ENCODE data around the gene LAMA5.
A peak's percentile ranks its signal among the peaks of the same experiment; 100 is the strongest.

Gene LAMA5

GRCh38 chr20:62386383-62387218 is 19.5 kb upstream of the LAMA5 start, which contains the start of gene RPS21:
TSS of gene RPS21 (plus strand) at chr20:62387103. CDS start at chr20:62387339, 236 bp downstream.
- peak within 1 kb of the TSS; percentile 80 for H3K9ac ChIP-seq
- peak within 1 kb of the TSS; percentile 98 for H3K4me2 ChIP-seq
- H3K4me1 ChIP-seq (ENCODE audit: low read depth, poor library complexity, severe bottlenecking), result peaks cover 29% of the 10 kb centered on the region
- peak within 1 kb of the TSS; percentile 49 for H3K27ac ChIP-seq
- no peak for TF ChIP-seq CTCF (conservative IDR thresholded peaks at IDR 0.05; ENCODE audit: low read depth, low read length)
- peak within 1 kb of the TSS; percentile 67; the same call in 1 of the 2 replicates for H2AFZ ChIP-seq (ENCODE audit: low read depth)
- H3K36me3 ChIP-seq (ENCODE audit: insufficient read depth), result peaks cover 3% of the 10 kb centered on the region; the same call in 1 of the 2 replicates
- no peaks in the 10 kb centered on the region for H4K20me1 ChIP-seq (ENCODE audit: insufficient read depth)
- H3K79me2 ChIP-seq (ENCODE audit: insufficient read depth, low read depth), result peaks cover 35% of the 10 kb centered on the region
- no peaks in the 10 kb centered on the region for H3K27me3 ChIP-seq (ENCODE audit: insufficient read depth, low read depth)
- peak within 1 kb of the TSS; percentile 9 for H3K4me3 ChIP-seq (IDR thresholded peaks at IDR 0.05; ENCODE audit: insufficient read depth, low read depth, low read length)

GRCh38 chr20:62382306-62383198 is 15.4 kb upstream of the LAMA5 start:
- Histone ChIP-seq H2AFZ (ENCODE audit: low read depth) (no peak overlapping the region), H3K36me3 (ENCODE audit: insufficient read depth) (no peaks in the 10 kb centered on the region), H3K4me2 (no peak overlapping the region), H3K9ac (no peak overlapping the region), H3K27me3 (ENCODE audit: insufficient read depth, low read depth) (no peaks in the 10 kb centered on the region), H3K27ac (no peak overlapping the region), H3K79me2 (ENCODE audit: insufficient read depth, low read depth) (peaks cover 26% of the 10 kb centered on the region), H3K4me1 (ENCODE audit: low read depth, poor library complexity, severe bottlenecking) (peaks cover 18% of the 10 kb centered on the region), H4K20me1 (ENCODE audit: insufficient read depth) (no peaks in the 10 kb centered on the region), H3K4me3 (IDR thresholded peaks at IDR 0.05; ENCODE audit: insufficient read depth, low read depth, low read length) (no peak overlapping the region)
- peak; percentile 88 for TF ChIP-seq CTCF (conservative IDR thresholded peaks at IDR 0.05; ENCODE audit: low read depth, low read length)

GRCh38 chr20:62381842-62382241 is 14.7 kb upstream of the LAMA5 start:
- no peak overlapping the region for H3K9ac ChIP-seq
- no peaks in the 10 kb centered on the region for H3K36me3 ChIP-seq (ENCODE audit: insufficient read depth)
- TF ChIP-seq CTCF (conservative IDR thresholded peaks at IDR 0.05; ENCODE audit: low read depth, low read length), result no peak
- no peaks in the 10 kb centered on the region for H3K27me3 ChIP-seq (ENCODE audit: insufficient read depth, low read depth)
- H3K4me1 ChIP-seq (ENCODE audit: low read depth, poor library complexity, severe bottlenecking), result peaks cover 18% of the 10 kb centered on the region
- H3K4me3 ChIP-seq (IDR thresholded peaks at IDR 0.05; ENCODE audit: insufficient read depth, low read depth, low read length), result no peak overlapping the region
- no peak overlapping the region for H3K27ac ChIP-seq
- no peak overlapping the region for H2AFZ ChIP-seq (ENCODE audit: low read depth)
- peaks cover 20% of the 10 kb centered on the region for H3K79me2 ChIP-seq (ENCODE audit: insufficient read depth, low read depth)
- H4K20me1 ChIP-seq (ENCODE audit: insufficient read depth), result no peaks in the 10 kb centered on the region
- H3K4me2 ChIP-seq, result no peak overlapping the region

DNA sequence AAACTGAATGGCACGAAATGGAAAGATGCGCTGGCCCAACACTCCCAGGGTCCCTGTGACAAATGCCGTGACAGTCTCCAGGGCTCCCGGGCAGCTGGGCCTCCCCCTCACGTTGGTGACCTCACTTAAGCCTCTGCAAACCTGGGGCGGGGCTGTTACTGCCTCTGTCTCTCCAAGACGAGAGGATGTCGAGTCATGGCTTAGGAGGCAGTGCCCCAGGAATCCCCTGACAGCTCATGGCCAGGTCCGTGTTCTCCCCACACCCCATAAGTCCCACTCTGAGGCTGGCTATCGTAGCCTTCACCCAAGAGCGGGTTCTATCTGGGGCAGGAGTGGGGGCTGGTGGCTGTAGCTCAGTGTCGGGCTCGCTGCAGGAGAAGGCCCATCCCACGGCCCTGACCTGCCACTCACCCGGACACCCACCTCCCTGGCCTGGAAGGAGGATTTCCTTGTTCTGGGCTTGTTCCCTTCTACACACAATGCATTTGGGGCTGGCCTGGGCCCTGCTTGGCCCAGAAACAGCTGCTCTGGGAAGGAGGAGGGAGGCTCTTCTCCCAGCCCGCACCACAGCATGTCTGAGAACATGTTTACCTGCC is 14.2 kb upstream of the LAMA5 start:
- no peak overlapping the region for H3K27ac ChIP-seq
- H3K4me3 ChIP-seq (IDR thresholded peaks at IDR 0.05; ENCODE audit: insufficient read depth, low read depth, low read length), result no peak overlapping the region
- peaks cover 15% of the 10 kb centered on the region for H3K79me2 ChIP-seq (ENCODE audit: insufficient read depth, low read depth)
- H4K20me1 ChIP-seq (ENCODE audit: insufficient read depth), result no peaks in the 10 kb centered on the region
- no peak overlapping the region for H2AFZ ChIP-seq (ENCODE audit: low read depth)
- no peaks in the 10 kb centered on the region for H3K27me3 ChIP-seq (ENCODE audit: insufficient read depth, low read depth)
- no peak overlapping the region for H3K9ac ChIP-seq
- H3K36me3 ChIP-seq (ENCODE audit: insufficient read depth), result no peaks in the 10 kb centered on the region
- peaks cover 18% of the 10 kb centered on the region for H3K4me1 ChIP-seq (ENCODE audit: low read depth, poor library complexity, severe bottlenecking)
- H3K4me2 ChIP-seq, result no peak overlapping the region
- TF ChIP-seq CTCF (conservative IDR thresholded peaks at IDR 0.05; ENCODE audit: low read depth, low read length), result no peak
